Measurements from ENCODE around the gene ARID1B. TPM values are rescaled to one million over a fixed set of nuclear protein-coding genes. Genes with fewer than 3 reads are reported as not detected.

ARID1B gene
- total RNA-seq, 1 donor from 2014 or later, result 87.4 TPM

DNA sequence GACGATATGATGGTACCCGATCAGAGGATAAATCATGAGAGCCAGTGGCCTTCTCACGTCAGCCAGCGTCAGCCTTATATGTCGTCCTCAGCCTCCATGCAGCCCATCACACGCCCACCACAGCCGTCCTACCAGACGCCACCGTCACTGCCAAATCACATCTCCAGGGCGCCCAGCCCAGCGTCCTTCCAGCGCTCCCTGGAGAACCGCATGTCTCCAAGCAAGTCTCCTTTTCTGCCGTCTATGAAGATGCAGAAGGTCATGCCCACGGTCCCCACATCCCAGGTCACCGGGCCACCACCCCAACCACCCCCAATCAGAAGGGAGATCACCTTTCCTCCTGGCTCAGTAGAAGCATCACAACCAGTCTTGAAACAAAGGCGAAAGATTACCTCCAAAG, 423.9 kb downstream of the ARID1B start:
- DNase-seq (ENCODE audit: low spot score), result no peak

DNA sequence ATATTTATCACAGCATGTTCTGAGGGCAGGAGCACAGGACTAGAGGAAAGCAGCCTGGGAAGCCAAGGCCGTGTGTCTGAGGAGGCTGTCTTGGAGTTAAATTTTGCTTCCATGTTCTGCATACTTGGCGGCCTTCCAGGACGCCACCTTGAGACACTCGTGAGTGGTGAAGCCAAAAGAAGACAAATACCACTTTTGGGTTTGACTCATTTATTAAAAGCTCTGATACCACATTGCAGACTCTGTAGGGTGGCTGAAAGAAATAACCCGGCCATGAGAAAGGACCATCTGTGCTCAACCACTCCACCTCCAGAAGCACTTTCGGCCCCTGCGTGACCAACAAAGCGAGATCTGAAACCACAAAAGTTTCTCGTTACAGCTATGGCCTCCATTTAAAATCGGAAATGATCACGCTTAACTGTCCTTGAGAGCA, 426.1 kb downstream of the ARID1B start:
- no peak for DNase-seq (ENCODE audit: low spot score)

DNA sequence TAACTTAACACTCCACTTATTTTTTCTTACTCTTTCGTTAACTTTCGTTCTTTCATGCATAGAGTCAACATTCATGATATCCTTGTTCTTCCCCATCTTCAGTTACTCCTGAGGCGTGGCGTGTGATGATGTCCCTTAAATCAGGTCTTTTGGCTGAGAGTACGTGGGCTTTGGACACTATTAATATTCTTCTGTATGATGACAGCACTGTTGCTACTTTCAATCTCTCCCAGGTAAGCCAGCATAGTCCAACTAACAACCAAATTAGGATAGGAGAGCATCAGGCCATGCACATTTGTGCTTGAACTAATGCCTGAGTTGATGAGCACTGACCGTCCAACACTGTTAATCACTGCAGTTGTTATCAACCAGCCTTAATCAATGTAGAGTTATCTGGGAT, 426.6 kb downstream of the ARID1B start:
- no peak for DNase-seq (ENCODE audit: low spot score)

DNA sequence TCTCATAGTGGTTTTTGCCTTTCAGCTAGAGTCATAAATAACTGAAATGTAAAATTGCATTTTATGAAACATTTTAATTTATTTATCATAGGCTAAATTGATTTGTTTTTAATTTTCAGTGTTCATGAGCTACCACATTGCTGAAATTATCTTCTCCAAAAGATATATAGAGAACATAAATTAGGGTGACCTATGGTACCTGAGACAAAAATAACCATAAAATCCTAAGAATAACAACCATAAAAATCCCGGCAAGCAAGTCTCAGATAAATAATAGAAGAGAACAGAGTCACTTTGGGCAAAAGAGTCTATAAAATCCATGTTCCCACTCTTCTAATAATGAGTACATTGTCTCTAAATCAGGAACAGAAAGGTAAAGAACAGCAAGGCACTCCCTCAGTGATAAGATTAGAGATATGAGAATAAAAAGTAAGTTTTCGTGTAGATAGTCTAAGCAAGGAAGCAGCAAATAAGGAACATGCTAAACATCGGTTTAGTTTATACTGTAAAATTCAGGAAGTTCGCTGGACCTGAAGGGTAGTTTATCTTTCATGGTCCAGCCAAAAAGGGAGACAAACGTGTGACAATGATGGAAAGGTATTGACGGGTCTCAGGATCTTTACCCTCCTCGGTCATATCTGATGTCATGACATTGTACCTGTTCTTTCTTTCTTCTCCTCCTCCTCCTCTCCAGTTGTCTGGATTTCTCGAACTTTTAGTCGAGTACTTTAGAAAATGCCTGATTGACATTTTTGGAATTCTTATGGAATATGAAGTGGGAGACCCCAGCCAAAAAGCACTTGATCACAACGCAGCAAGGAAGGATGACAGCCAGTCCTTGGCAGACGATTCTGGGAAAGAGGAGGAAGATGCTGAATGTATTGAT, 428.5 kb downstream of the ARID1B start:
- DNase-seq (ENCODE audit: low spot score), result no peak

DNA sequence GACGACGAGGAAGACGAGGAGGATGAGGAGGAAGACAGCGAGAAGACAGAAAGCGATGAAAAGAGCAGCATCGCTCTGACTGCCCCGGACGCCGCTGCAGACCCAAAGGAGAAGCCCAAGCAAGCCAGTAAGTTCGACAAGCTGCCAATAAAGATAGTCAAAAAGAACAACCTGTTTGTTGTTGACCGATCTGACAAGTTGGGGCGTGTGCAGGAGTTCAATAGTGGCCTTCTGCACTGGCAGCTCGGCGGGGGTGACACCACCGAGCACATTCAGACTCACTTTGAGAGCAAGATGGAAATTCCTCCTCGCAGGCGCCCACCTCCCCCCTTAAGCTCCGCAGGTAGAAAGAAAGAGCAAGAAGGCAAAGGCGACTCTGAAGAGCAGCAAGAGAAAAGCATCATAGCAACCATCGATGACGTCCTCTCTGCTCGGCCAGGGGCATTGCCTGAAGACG, 429.2 kb downstream of the ARID1B start:
- DNase-seq (ENCODE audit: low spot score), result no peak

DNA sequence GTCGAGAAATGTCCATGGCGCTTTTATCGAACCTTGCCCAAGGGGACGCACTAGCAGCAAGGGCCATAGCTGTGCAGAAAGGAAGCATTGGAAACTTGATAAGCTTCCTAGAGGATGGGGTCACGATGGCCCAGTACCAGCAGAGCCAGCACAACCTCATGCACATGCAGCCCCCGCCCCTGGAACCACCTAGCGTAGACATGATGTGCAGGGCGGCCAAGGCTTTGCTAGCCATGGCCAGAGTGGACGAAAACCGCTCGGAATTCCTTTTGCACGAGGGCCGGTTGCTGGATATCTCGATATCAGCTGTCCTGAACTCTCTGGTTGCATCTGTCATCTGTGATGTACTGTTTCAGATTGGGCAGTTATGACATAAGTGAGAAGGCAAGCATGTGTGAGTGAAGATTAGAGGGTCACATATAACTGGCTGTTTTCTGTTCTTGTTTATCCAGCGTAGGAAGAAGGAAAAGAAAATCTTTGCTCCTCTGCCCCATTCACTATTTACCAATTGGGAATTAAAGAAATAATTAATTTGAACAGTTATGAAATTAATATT, 430.4 kb downstream of the ARID1B start:
- no peak for DNase-seq (ENCODE audit: low spot score)

DNA sequence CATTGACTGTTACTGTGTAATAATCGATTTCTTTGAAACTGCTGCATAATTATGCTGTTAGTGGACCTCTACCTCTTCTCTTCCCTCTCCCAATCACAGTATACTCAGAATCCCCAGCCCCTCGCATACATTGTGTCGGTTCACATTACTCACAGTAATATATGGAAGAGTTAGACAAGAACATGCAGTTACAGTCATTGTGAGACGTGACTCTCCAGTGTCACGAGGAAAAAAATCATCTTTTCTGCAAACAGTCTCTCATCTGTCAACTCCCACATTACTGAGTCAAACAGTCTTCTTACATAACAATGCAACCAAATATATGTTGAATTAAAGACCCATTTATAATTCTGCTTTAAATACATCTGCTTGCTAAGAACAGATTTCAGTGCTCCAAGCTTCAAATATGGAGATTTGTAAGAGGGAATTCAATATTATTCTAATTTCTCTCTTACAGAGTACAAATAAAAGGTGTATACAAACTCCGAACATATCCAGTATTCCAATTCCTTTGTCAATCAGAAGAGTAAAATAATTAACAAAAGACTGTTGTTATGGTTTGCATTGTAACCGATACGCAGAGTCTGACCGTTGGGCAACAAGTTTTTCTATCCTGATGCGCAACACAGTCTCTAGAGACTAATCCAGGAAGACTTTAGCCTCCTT, 432.8 kb downstream of the ARID1B start:
- DNase-seq (ENCODE audit: low spot score), result no peak

DNA sequence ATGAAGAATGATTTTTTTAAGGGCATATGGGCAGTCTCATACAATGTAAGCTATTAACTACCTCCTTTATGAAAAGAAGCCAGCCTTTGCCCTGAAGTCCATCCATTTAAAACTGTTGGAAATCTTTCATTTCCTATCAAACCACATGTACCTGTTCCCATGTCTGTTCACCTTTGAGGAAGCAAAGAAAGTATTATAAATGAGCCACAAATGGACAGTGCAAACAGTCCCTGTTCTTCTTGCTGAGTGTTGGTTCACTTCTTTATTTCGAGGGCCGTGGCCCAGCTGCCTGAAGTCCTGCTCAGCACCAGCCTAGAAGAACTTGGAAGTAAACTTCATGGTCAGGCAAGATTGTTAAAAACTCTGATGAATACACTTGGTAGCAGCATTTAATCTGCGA, 433.8 kb downstream of the ARID1B start:
- DNase-seq (ENCODE audit: low spot score), result no peak

DNA sequence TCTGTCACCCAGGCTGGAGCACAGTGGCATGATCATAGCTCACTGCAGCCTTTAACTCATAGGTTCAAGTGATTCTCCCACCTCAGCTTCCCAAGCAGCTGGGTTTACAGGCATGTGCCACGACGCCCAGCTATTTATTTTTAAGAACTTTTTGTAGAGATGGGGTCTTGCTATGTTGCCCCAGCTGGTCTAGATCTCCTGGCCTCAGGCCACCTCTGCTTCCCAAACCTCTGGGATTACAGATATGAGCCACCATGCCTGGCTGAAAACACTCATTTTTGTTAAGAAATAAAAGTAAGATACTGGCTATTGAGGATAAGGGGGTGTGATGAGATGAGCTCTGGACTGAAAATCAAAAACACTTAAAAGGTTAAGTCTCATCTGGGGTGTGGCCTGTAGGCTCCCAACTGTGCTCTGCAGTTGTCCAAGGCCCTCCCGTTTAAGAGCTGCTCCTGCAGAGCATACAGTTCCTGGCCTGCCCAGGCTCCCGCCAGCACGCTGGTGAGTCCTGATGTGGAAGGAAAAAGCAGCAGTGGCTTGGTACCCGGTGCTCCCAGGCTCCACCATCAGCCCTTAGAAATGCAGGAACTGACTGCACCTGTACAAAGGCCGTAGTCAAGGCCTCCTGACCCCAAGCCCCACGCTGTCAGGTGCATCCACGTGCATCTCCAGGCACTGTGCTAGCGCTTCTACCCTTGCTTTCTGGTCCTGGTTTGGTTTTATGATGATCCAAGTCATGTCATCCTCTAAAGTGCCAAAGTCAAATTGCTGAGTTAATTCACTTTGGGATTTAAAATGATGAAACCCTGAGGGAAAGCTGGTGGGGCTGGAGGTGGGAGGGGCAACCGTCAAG, 434.7 kb downstream of the ARID1B start:
- no peak for DNase-seq (ENCODE audit: low spot score)

DNA sequence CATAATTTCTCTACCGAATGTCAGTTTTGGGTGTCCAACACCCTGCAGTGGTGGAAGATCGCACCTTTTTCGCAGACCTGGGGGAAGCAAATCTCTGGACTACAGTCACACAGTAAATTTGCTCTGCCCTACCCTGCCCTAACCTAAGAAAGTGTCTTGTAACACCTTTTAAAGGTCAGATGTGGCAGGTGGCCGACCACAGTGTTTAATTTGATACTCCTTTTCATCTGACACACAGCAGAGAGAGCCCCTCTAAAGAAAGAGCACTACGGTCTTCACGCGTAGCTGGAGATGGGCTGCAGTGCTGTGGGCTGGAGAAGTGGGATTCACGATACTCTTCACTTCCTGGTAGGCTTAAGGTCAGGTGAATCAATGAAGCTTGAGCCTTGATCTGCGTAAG, 436.2 kb downstream of the ARID1B start:
- DNase-seq (ENCODE audit: low spot score), result no peak

DNA sequence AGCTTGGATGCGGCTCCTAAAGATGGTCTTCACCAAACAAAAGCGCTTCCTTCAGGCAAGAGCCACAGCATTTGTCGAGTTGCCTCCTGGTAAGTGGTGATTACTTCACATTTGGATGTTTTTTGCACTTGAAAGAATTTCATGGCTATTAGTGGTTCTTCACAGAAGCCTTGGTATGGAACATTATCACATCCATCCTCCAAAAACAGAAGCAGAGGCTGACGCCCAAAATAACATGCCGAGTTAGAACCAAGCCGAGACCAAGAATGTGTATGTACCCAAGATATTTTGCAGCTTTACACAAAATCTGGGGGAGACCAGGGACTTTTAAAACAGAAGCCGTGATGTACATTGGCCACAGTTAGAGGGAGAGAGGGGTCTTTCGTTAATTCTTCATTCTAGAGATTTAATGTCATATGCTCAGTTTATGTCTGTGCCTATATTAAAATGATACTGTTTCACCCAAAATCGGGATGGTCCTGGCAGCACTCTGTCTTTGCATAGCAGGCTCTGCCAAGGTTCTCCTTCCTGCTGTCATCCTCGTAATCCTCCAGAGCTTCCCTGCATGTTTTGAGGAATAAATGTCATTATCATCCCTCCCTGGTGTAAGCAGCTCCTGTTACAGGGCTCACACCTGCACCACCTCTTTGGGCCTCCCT, 436.9 kb downstream of the ARID1B start:
- no peak for DNase-seq (ENCODE audit: low spot score)

DNA sequence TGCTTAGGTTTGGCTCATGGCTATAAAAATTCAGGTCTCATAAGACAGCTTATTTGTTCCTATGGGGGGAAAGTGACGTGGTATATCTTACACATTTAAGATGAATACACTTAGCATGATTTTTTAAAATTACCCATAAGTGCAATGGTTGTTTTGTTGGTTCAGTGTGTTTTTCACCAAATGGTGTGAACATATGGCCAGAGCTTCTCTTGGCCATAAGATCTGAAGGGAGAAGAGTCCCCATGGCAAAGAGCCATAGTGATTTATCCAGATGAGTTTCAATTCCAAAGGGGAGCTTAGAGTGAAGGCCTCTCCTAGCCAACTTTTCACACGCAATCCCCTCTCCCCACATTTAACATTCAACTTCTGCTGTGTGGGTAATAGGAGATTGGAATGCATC, 438.5 kb downstream of the ARID1B start:
- no peak for DNase-seq (ENCODE audit: low spot score)

DNA sequence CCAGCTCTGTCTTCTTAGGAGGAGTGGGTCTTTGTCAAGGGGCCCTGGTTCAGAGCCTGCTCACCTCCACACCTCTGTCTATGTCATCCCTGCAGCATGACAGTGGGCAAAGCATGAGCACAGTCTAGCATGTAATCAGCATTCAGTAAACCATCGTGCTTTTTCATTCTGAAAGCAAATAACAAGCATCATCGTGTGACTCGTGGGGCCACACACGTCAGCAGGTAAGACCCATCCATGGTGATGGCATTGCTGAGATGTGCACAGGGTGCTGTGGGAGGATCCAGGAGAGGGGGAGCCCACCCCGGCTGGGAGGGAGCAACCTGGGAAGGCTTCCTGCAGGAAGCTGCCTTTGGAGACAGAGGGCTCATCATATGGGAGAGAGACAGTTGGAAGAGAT, 439.4 kb downstream of the ARID1B start:
- no peak for DNase-seq (ENCODE audit: low spot score)

DNA sequence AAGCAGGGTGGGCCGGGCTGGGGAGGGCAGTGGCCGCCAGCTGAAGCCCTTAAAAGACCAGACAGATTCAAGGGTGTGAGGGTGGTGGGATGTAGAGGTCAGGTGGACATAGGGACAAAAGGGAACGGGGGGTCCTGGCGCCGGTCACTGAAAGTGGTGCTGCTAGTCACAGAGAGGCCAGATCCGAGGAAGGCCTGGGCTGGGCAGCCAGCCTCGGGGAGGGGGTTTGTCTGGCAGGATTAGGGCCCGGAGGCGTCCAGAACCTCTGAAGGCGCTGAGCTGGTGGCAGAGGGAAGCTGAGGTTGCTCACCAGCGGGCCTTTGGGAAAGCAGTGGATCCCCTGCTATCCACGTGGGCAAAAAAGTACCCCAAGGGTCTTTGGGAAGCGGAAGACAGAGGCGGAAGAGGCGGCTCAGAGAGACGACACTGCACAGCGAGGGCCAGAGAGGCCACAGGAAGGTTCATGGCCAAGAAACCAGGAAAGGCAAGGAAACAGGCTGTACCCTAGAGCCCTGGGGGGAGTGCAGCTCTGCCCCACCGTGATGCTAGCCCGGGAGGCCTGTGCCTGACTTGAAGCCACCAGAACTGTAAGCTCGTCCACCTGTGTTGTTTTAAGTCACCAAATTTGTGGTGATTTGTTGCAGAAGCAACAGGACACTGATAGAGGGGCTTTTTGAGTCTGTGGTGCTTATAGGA, 440.2 kb downstream of the ARID1B start:
- no peak for DNase-seq (ENCODE audit: low spot score)

DNA sequence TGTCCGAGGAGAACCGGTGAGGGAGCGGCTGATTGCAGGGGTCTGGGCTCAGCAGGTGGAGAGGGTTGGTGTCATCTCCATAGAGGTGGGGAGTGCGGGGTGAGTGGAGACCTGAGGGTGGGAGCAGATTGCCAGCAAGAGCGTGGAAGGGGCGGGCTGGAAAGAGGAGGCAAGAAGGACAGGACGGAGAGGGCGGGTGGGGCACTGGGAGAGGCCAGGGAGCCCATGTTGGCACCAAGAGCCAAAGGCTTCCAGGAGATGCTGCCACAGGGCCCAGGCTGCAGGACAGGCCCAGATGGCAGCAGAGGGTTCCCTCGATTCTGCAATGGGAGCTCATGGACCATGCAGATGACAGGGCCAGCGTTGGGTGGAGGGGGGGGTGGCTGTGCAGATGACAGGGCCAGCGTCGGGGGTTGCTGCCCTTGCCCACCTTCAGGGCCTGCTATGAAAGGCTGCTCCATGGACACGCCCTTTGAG, 440.8 kb downstream of the ARID1B start:
- no peak for DNase-seq (ENCODE audit: low spot score)

DNA sequence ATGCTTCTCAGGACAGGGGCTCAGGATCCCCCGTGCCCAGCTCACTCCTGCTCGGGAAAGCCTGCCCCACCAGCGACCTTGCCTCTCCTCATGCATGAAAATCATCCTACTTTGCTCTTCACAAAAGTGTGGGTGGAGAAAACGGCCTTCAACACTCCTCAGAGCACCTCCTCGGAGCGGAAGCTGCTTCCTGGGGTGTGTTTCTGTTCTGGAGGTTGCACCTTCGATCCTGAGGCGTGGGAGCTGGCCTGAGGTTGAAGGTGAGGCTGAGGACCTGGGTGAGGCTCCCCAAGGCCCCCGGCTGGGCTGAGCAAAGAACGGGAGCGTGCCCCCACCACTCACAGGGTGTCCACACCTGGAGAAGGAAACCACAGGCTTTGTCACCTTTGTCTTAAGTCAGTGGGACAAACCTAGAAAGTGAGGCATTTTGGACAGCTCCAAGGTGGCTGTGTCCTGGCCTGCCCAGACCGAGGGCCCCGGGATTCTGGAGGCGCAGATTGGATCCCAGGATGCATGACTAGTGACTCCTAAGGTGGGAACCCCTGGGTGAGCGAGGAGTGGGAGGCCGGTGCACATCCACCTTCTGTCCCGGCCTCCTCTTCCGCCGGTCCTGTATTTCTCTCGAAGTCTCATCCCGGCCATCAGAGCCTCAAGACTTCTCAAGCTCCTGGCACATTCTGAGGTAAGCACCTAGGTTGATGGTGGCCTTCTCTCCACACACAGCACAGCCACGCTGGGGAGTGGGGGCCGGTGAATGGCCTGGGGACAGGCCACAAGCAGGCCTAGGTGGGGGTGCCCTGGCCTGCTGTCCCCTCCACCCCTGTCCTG, 441.4 kb downstream of the ARID1B start:
- peak; percentile 82 for DNase-seq (ENCODE audit: low spot score)

DNA sequence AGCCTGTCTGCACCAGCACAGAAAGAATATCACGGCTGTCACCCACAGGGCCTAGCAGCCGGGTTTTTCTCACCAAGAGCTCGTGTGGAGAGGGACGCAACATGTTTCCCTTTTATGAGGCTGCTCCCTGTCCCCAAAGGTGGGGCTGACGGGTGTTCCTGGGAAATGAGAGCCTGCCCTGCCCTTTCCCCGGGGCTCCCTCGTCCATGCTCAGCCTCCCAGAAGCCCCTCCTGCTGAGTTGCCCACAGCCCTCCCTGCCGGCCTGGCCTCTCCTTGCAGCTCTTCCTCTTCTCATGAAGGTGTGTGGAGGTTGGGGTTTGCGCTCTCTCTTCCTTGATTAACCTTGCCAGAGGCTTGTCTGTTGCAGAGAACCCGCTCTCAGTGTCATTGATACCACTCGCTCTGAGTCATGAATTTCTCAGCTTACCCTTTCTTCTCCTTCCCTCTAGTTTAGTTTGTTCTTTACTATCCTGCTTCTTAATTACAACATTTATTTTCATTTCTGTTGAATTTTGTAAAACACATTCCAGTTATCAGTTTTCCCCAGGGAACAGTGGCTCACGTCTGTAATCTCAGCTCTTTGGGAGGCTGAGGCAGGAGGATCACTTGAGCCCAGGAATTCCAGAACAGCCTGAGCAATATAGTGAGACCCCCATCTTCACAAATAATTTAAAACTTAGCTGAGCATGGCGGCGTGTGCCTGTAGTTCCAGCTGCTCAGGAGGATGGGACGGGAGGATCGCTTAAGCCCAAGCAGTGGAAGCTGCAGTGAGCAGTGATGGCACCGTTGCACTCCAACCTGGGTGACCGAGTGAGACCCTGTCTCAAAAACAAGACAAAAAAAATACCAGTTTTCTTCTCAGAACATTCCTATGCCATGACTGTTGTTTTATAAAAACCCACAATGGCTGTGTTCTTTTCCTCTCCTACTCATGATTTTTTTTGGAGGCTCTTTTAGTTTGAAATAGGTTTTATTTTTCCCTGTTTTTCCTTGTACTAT, 442.3 kb downstream of the ARID1B start:
- DNase-seq (ENCODE audit: low spot score), result peak; percentile 69

DNA sequence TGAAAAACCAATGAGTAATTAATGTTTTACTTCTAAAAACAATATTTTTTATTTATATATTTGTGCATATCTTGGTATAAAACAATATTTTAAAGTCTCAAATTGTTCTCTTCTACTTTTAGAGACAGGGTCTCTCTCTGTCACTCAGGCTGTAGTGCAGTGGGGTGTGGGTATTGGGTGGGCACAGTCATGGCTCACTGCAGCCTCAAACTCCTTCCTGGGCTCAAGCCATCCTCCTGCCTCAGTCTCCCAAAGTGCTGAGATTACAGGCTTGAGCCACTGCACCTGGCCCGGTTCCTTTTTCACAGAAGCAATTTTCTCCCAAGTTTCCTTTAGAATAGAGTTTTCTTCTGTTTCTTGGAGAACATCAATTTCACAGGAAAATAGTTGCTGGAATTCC, 443.3 kb downstream of the ARID1B start:
- peak; percentile 14 for DNase-seq (ENCODE audit: low spot score)

All from mesenteric fat pad (tissue), 1 donor.